ENCODE measurements around the gene CST7. TPM values are rescaled to one million over a fixed set of nuclear protein-coding genes. Genes with fewer than 3 reads are reported as not detected.
A peak's percentile ranks its signal among the peaks of the same experiment; 100 is the strongest.

The CST7 gene
- total RNA-seq, 4 donors from 2014 or later, result 0.97 to 4.1 (median 2.7) TPM; not detected in 1

GRCh38 chr20:25006431-25007167, 57.5 kb downstream of the CST7 start:
- peak in 1 of 2 donors; percentile 50 for DNase-seq (ENCODE audit: low spot score in 2 of 2)

DNA sequence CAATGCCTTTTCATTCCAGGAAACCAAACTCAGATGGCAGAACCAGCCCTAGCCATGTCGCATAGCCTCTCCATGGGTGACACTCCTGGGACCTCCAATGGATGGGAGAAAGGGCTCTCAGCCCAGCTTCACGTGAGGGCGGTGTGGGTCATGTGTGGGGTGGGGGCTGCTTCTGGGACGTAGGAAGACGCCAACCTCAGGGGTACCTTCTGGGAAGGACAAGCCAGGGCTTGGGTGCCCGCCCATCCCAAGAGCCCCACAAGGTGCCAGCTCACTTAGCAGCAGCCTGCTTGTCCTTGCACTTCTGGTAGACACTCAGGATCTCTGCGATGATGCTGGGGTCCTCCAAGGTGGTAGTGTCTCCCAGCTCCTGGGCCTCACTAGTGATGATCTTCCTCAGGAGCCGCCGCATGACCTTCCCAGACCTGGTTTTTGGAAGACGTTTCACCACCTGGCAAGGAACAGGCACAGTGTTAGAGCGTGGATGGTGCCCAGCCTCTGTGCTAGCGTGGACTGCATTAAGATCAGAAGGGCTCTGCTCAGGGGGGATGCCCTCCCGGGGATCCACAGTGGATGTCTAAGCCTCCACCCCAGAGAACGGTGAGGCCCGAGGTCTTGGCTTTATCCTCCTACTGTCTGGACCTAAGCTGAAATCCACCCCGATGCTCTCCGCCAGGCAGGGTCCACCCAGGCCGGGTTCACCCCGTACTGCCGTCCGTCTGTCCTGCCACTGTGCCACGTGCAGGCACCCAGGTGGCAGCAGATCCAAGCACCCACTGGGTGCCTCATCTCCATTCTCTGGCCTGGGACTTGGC, 58.6 kb downstream of the CST7 start:
- peaks cover 74% of the 10 kb centered on the region for H3K36me3 ChIP-seq
- no peak for TF ChIP-seq POLR2AphosphoS5 (IDR thresholded peaks at IDR 0.05)
- no peak for TF ChIP-seq EP300 (IDR thresholded peaks at IDR 0.05)
- no peak for TF ChIP-seq POLR2A (IDR thresholded peaks at IDR 0.05)
- no peak for TF ChIP-seq CTCF (IDR thresholded peaks at IDR 0.05)
- peak in 1 of 2 donors; percentile 77 for DNase-seq (ENCODE audit: low spot score in 2 of 2)
- H3K27ac ChIP-seq, result no peak overlapping the region
- no peak overlapping the region for H3K4me3 ChIP-seq
- 93% methylated on average over 14 of the region's 22 CpGs for WGBS
- H3K4me1 ChIP-seq, result no peaks in the 10 kb centered on the region
- H3K9me3 ChIP-seq, result no peaks in the 10 kb centered on the region
- H3K27me3 ChIP-seq, result no peaks in the 10 kb centered on the region

More at GRCh38 chr20:25006431-25007167, 57.5 kb downstream of the CST7 start:
- TF ChIP-seq POLR2A (IDR thresholded peaks at IDR 0.05) (no peak), POLR2AphosphoS5 (IDR thresholded peaks at IDR 0.05) (no peak)
- Histone ChIP-seq H3K9me3 (no peaks in the 10 kb centered on the region), H3K4me3 (no peak overlapping the region), H3K36me3 (peaks cover 63% of the 10 kb centered on the region), H3K27me3 (no peaks in the 10 kb centered on the region), H3K27ac (no peak overlapping the region), H3K4me1 (no peaks in the 10 kb centered on the region)
- WGBS, result 78% methylated on average over 10 of the region's 12 CpGs

GRCh38 chr20:25008388-25009217, 59.5 kb downstream of the CST7 start:
- Histone ChIP-seq H3K27ac (no peak overlapping the region), H3K36me3 (peaks cover 83% of the 10 kb centered on the region), H3K9me3 (no peaks in the 10 kb centered on the region), H3K4me1 (no peaks in the 10 kb centered on the region), H3K27me3 (no peaks in the 10 kb centered on the region), H3K4me3 (no peak overlapping the region)
- 93% methylated on average over 5 of the region's 11 CpGs for WGBS
- no peak for TF ChIP-seq POLR2A (IDR thresholded peaks at IDR 0.05)
- no peak for TF ChIP-seq EP300 (IDR thresholded peaks at IDR 0.05)
- no peak for TF ChIP-seq POLR2AphosphoS5 (IDR thresholded peaks at IDR 0.05)
- DNase-seq (ENCODE audit: low spot score in 2 of 2), result peak in 1 of 2 donors; percentile 47

Other genes with a start within 250 kb of the CST7 start
- gene APMAP, start 43.5 kb downstream of the CST7 start, total RNA-seq, result 10 to 100 TPM; 61.8 to 89.3 (median 69.9) TPM
- 10 to 100 TPM; 29.0 to 80.0 (median 47.6) TPM for gene ACSS1, start 108.9 kb downstream of the CST7 start, total RNA-seq
- not detected for gene VSX1, start 132.9 kb downstream of the CST7 start, total RNA-seq
- 100 to 1,000 TPM in 1 of 4 donors, 10 to 100 TPM in 3; 33.8 to 103 (median 47.0) TPM for gene ENTPD6, start 246.4 kb downstream of the CST7 start, total RNA-seq

Measured in suprapubic skin (tissue), 4 donors.